ENCODE data around the gene IFNL2.

DNA sequence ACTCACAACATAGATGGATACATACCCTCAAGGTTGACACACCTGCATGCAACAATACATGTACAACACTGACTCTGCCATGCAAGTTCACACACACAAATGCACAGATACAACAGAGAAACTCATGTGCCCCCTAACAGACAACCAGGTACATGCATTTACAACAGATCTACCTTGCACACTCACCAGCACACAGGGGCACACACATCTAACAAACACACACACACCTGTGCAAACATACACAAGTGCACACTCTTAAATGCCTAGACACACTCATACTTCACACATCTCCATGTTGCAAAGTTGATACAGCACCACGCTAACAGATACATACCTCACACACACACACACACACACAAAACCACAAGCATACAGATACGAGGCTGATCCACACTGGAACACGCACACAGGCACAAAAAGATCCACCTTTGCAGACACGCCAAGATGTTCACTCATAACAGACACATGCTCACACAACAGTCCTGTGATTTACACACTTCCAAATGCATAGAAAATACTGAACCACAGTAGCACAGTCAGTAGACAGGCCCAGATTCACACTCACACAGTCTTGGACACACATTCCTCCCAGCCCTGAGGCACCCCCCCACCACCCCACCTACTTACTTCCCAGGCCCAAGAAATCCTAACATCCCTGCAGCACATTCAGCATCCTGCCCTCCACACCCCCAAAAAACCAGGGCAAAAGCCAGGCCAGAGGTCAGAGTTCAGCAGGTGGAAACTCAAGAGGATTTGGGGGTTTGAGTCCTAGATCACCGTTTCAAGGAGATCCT is 51.1 kb downstream of the IFNL2 start:
- TF ChIP-seq EP300 (IDR thresholded peaks at IDR 0.05) (no peak), POLR2A (IDR thresholded peaks at IDR 0.05) (no peak), POLR2AphosphoS5 (IDR thresholded peaks at IDR 0.05) (no peak)
- TF ChIP-seq, protein P1, sequence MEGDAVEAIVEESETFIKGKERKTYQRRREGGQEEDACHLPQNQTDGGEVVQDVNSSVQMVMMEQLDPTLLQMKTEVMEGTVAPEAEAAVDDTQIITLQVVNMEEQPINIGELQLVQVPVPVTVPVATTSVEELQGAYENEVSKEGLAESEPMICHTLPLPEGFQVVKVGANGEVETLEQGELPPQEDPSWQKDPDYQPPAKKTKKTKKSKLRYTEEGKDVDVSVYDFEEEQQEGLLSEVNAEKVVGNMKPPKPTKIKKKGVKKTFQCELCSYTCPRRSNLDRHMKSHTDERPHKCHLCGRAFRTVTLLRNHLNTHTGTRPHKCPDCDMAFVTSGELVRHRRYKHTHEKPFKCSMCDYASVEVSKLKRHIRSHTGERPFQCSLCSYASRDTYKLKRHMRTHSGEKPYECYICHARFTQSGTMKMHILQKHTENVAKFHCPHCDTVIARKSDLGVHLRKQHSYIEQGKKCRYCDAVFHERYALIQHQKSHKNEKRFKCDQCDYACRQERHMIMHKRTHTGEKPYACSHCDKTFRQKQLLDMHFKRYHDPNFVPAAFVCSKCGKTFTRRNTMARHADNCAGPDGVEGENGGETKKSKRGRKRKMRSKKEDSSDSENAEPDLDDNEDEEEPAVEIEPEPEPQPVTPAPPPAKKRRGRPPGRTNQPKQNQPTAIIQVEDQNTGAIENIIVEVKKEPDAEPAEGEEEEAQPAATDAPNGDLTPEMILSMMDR (IDR thresholded peaks at IDR 0.05), result no peak
